GM21737 (cell line): ENCODE measurements around the gene UFSP2.

Experiments used
- ATAC-seq: cut with Tn5 transposase; IDR thresholded peaks from one replicate; pipeline ENCODE4 v1.9.1; 2021; ENCODE audit warnings: mild to moderate bottlenecking, moderate library complexity; ENCODE audit not compliant: unreplicated experiment

The UFSP2 gene

DNA sequence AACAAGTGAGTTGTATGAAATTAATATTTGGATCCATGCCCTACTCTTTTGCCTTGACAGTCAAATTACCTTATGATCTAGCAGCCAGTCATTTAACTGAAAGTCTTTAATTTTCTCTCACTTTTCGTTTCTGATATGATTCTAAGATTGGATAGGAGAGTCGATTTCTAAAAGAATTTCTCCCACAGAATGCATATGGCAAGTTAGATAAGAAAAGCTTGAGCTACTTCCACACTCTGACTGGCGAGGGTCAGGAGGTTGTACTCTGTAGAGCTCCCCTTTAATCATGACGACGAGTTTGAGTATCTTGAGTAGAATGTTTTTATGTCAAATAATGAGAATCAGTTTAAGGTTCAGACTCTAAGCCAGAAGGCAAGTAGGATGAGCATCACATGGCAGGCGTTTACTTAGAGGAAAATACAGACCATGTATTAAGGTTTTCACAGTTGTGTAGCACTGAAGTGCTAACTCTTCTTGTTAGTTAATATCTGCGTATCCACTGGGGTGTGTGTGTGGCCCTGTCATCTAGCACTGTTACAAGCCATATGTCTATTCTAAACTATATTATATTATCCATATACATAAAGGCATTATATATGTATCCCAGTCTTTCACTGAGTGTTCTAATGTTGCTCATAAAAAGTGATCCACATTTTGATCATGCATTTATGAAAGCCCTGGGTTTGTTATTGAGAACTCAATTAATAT lies 67.9 kb downstream of the UFSP2 start:
- no peak for ATAC-seq

DNA sequence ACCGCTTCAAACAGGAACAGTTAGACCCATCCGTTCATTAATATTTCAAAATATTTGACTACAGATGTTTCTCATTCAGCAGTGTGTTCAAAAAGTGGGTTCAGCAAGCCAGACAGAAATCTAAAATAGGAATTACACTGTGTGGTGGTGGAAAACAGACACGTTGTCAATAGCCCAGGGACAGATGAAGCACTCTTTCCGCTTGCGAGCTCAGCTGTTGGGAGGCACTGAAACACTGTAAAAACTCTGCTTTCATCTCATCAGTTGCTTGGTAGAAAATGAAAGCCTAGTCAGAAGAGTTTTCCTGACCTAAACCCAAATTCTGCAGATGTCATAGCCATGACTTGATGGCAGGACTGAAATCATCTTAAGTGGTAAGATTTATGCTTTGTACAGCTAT lies 68.6 kb downstream of the UFSP2 start:
- no peak for ATAC-seq

DNA sequence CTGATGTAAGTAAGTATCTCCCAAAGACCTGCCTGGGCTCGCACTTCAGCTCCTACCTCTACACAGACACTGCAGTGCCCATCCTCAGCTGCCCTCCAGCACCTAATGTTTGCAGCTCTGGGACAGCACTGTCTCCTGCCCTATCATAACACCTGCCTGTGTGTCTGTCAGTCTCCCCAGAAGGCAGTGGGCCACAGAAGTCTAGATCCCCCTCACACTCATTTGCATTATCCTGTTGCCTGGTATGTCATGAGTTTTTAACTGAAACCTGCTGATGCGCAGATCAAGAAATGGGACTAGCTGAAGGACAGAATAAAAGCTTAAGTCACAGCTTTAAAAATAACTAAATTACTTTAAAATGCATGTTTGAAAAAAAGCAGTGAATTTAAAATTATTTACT lies 73.0 kb downstream of the UFSP2 start:
- ATAC-seq: no peak

DNA sequence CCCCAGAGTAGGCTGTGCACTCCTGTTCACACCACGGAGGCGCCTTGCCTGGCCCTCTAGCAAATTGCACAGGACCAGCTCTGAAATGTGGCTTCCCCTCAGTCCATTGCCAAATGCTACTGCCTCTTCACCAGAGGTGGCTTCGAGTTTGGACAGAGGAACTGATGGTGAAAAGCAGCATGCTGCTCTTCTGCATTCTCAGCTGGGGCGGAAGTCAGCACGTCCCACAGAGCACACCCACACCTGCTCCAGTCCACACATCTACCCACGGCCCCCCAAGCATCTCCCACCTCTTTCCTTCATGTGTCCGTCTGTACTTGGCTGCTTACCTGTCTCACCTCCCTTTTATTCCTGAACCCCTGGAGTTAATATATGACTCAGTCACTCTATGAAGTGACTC lies 73.6 kb downstream of the UFSP2 start:
- no peak for ATAC-seq

DNA sequence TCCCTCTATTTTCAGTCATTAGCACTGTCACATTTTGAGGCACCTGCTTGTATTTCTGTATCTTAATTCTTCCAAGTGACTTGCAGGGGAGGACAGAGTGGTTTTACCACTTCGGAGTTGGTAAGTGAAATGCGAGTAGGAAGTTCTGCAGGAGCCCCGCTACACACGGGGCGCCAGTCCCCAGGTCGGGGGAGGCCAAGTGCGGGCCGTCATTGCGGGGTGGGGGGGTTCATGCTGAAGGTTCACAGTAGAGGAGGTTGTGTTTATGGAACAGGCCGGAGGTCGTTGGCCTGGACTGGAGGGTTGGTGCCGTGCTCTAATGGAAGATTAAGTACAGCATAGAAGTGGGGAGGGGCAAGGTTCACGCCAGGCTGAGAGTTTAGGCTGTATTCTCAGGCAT lies 74.1 kb downstream of the UFSP2 start:
- no peak for ATAC-seq
